K562 (cell line): ENCODE data around the gene CNPY2. TPM values are rescaled to one million over a fixed set of nuclear protein-coding genes. Genes with fewer than 3 reads are reported as not detected.

Source experiments
- CUX1 ChIP-seq: fragments of 200-800 bp; sonication (Bioruptor generic); IDR thresholded peaks from 2 replicates; pipeline ENCODE4 v1.6.1; 2016; ENCODE audit warnings: missing genetic modification characterization, missing compliant biosample characterization
- ETS2 ChIP-seq: IDR thresholded peaks from 2 replicates; pipeline ENCODE4 v1.6.1; 2016; ENCODE audit warnings: borderline replicate concordance, missing genetic modification characterization, mild to moderate bottlenecking, moderate library complexity, missing compliant biosample characterization; ENCODE audit not compliant: poor library complexity, severe bottlenecking
- JUND ChIP-seq, 2 experiments: IDR thresholded peaks; 2 replicates in 1 of 2; 3 replicates in 1 of 2; pipeline ENCODE4 v1.6.1; 2011; ENCODE audit warnings: borderline replicate concordance in 2 of 2, low read depth in 2 of 2, low read length in 2 of 2, improper control_type of control experiment in 1 of 2, missing biosample characterization in 1 of 2, missing genetic modification characterization in 1 of 2, missing genetic modification reagents in 1 of 2
- KLF10 ChIP-seq: fragments of 250-450 bp; sonication (Bioruptor Pico); IDR thresholded peaks from 2 replicates; pipeline ENCODE4 v1.6.1; 2021; ENCODE audit warnings: matching md5 sums
- REST ChIP-seq, 2 experiments: fragments of 450-650 bp; formaldehyde crosslinking in 1 of 2; IDR thresholded peaks; 2 replicates each; pipeline versions ENCODE4 v1.4.0 to v1.6.1; 2014 to 2020; ENCODE audit warnings: mild to moderate bottlenecking in 2 of 2, borderline replicate concordance in 1 of 2, low read depth in 1 of 2
- TFE3 ChIP-seq: fragments of 450-650 bp; formaldehyde crosslinking; IDR thresholded peaks from 2 replicates; pipeline ENCODE4 v1.4.0; 2020; ENCODE audit warnings: mild to moderate bottlenecking, mixed read lengths
- ZNF408 ChIP-seq: fragments of 250-450 bp; sonication (Bioruptor Pico); IDR thresholded peaks from 2 replicates; pipeline ENCODE4 v1.4.0; 2020; ENCODE audit warnings: low read depth, mild to moderate bottlenecking, moderate library complexity
- polyA plus RNA-seq, 8 experiments: library from polyadenylated mRNA; depleted of rRNA in 4 of 8; stranded (reverse) in 5 of 8; unstranded in 3 of 8; fragments of >200 nt; fragmentation: Nextera tagmentation in 2 of 8; fragmentation: Illumina TruSeq in 1 of 8; extraction: Ambion mirVana in 2 of 8; extraction: Trizol in 1 of 8; gene quantifications; 2 replicates each; pipeline versions ENCODE4 v1.2.1 to v1.2.3, GENCODE V29; 2011 to 2014; ENCODE audit warnings: inconsistent platforms in 1 of 8, missing spikeins in 1 of 8
- total RNA-seq, 7 experiments: library from RNA; depleted of rRNA in 6 of 7; stranded (reverse); fragments of >200 nt in 6 of 7; fragmentation: Illumina TruSeq in 2 of 7; extraction: Trizol in 2 of 7; gene quantifications; 2 replicates each; pipeline versions ENCODE4 v1.2.1 to v1.2.3, GENCODE V29; 2011 to 2021; ENCODE audit warnings: low replicate concordance in 1 of 7

Gene CNPY2
- total and polyA plus RNA-seq, 9 of the 15 experiments (the other 6 are each of a cell fraction or from before 2014, with no cell fraction given): 33.8 to 190 (median 138) TPM

GRCh38 chr12:56336361-56337167 is 20.8 kb upstream of the CNPY2 start (continued):
- no peak for TF ChIP-seq REST (IDR thresholded peaks at IDR 0.05; ENCODE audit: borderline replicate concordance)
- no peak for TF ChIP-seq REST (CRISPR knock-in tag; IDR thresholded peaks at IDR 0.05; ENCODE audit: low read depth)
- no peak for TF ChIP-seq ZNF408
- peak; percentile 90 for TF ChIP-seq JUND (IDR thresholded peaks at IDR 0.05; ENCODE audit: borderline replicate concordance, low read depth, low read length)
- TF ChIP-seq JUND (tag; IDR thresholded peaks at IDR 0.05; ENCODE audit: borderline replicate concordance, low read depth, low read length): peak; percentile 90; the same call in 2 of the 3 replicates
- peak; percentile 29 for TF ChIP-seq CUX1 (CRISPR knock-in tag)
- no peak for TF ChIP-seq ETS2 (tag)
- no peak for TF ChIP-seq KLF10 (CRISPR knock-in tag)
- TF ChIP-seq TFE3 (CRISPR knock-in tag): no peak
